ENCODE results near the gene PPFIA1.

Gene PPFIA1

GRCh38 chr11:70298243-70298915 lies 27.9 kb downstream of the PPFIA1 start:
- DNase-seq (ENCODE audit: low read depth) = peak; percentile 70

GRCh38 chr11:70299636-70300035 lies 29.1 kb downstream of the PPFIA1 start:
- DNase-seq (ENCODE audit: low read depth) = no peak

DNA sequence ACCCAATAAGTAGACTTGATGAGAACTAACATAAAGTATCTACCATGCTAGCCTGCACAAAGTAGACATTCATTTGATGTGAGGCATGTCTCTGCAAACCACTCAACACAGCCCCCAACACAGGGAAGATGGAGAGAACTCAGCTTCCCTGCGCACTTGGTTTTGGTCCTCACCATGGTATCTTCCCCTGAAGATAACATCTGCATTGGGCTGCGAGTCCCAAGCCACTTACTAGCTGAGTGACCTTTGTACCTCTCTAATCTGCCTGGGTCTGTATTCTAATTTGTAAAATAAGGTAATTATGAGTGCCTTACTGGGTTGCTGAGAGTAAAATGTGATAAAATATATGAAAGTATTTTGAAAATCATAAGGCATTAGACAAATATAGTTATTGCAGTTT lies 30.7 kb downstream of the PPFIA1 start:
- DNase-seq (ENCODE audit: low read depth) = no peak

- DNase-seq (ENCODE audit: low read depth) = no peak
These were observed 31.4 kb downstream of the PPFIA1 start for GRCh38 chr11:70301721-70302418.

GRCh38 chr11:70302419-70302752 lies 31.9 kb downstream of the PPFIA1 start:
- DNase-seq (ENCODE audit: low read depth) = no peak

DNA sequence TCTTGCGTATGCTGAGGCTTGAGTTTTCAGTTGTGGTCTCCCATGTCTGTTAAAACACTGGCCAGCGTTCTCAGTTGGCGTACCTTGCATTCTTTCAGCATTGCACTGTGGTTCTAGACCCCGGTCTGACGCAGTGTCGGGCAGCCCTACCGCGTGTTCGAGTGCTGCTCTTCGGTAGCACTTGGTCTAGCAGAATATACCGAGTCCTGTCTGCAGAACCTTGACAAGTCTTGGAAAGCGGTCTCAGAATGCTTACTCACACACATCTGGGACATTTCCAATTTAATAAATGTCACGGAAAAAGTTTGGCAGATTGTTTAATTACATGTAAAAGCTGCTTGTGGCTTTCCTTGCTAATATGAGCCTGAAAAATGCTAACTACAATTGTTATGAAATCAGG lies 32.6 kb downstream of the PPFIA1 start:
- no peak for DNase-seq (ENCODE audit: low read depth)

- no peak for DNase-seq (ENCODE audit: low read depth)
These were observed 33.7 kb downstream of the PPFIA1 start for GRCh38 chr11:70304208-70304603.

DNA sequence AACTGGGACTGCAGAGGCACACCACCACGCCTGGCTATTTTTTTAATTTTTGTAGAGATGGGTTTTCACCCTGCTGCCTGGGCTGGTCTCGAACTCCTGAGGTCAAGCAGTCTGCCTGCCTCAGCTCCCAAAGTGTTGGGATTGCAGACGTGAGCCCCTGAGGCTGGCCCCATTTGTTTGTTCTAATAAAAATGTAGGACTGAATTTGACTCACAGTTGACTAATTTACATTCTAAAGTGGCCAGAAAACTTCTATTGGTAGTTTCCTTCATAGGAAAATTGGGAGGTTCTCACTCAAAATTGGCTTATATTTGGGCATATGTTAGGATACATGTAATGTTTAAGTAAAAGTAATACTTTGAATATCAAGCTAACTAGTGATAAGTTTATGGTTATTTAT lies 35.0 kb downstream of the PPFIA1 start:
- no peak for DNase-seq (ENCODE audit: low read depth)

DNA sequence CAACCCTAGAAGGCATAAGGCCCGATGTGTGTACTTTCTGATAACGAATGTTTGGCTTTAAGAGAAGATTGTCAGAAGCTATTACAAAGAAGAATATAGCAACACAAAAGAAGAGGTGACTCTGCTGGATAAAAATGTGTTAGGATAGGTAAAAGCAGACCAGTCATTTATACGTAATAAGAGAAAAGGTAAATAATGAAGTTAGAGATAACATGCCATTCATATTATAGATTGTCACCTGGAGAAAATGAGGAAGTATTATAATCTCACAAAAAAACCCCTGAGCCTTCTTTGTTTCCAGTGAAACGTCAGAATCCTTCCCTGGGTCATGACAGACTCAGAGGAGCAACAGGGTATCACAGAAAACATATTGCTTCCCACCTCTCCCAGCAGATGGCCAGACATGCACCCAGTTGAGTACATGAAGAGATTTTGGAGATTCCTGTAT lies 36.1 kb downstream of the PPFIA1 start:
- DNase-seq (ENCODE audit: low read depth) = no peak

DNA sequence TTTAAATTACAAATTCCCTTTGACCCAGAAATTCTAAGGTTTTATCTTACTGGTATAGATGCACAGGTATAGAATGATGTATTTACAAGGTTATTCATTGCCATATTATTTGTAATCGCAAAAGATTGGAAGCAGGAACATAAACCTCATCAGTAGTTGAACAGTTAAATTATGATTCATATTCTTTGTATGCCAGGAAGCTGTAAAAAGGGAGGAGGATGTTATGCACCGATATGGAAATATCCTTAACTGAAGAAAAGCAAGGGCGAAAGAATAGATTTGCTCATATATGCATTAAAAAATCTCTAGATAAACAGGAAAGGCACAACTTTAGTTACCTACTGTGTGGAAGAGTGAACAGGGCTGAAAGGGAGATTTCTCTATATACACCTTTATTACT lies 36.7 kb downstream of the PPFIA1 start:
- peak; percentile 59 for DNase-seq (ENCODE audit: low read depth)

GRCh38 chr11:70311616-70312015 lies 41.1 kb downstream of the PPFIA1 start:
- DNase-seq (ENCODE audit: low read depth) = no peak

GRCh38 chr11:70312401-70313357 lies 42.2 kb downstream of the PPFIA1 start:
- DNase-seq (ENCODE audit: low read depth) = no peak

- DNase-seq (ENCODE audit: low read depth) = no peak
These were observed 43.5 kb downstream of the PPFIA1 start for GRCh38 chr11:70313945-70314344.

DNA sequence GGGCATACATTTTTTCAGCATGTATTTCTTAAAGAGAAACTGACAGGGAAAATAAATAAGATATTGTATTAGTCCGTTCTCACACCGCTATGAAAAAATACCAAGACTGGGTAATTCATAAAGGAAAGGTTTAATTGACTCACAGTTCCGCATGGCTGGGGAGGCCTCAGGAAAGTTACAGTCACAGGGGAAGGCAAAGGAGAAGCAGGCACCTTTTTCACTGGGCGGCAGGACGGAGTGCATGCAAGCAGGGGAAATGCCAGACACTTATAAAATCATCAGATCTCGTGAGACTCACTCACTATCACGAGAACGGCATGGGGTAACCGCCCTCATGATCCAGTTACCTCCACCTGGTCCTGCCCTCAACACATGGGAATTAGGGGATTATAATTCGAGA lies 44.2 kb downstream of the PPFIA1 start:
- no peak for DNase-seq (ENCODE audit: low read depth)

- DNase-seq (ENCODE audit: low read depth) = no peak
These were observed 45.2 kb downstream of the PPFIA1 start for GRCh38 chr11:70315716-70316115.

- no peak for DNase-seq (ENCODE audit: low read depth)
These were observed 47.3 kb downstream of the PPFIA1 start for GRCh38 chr11:70317581-70318305.

- DNase-seq (ENCODE audit: low read depth) = peak; percentile 58
These were observed 49.0 kb downstream of the PPFIA1 start for GRCh38 chr11:70319396-70320076.

DNA sequence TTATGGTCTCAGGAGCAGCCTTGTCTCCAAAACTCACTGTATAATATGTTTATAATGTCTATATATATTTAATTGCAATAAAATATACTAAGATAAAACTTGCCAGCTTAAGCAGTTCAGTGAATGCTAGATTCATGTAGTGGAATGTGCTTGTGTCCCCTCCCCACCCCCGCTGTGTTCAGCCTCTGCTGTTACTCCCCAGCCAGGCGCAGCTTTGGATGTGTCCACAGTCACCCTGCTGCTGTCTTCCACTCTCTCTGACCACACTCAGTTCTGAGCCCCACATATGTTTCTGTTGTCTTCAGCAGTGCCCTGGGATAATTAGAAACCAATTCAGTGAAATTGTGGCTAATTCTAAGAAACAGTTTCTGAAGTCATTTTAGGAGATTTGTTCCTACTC lies 52.2 kb downstream of the PPFIA1 start:
- DNase-seq (ENCODE audit: low read depth) = no peak

- peak; percentile 44 for DNase-seq (ENCODE audit: low read depth)
These were observed 53.3 kb downstream of the PPFIA1 start for GRCh38 chr11:70323806-70324205.

DNA sequence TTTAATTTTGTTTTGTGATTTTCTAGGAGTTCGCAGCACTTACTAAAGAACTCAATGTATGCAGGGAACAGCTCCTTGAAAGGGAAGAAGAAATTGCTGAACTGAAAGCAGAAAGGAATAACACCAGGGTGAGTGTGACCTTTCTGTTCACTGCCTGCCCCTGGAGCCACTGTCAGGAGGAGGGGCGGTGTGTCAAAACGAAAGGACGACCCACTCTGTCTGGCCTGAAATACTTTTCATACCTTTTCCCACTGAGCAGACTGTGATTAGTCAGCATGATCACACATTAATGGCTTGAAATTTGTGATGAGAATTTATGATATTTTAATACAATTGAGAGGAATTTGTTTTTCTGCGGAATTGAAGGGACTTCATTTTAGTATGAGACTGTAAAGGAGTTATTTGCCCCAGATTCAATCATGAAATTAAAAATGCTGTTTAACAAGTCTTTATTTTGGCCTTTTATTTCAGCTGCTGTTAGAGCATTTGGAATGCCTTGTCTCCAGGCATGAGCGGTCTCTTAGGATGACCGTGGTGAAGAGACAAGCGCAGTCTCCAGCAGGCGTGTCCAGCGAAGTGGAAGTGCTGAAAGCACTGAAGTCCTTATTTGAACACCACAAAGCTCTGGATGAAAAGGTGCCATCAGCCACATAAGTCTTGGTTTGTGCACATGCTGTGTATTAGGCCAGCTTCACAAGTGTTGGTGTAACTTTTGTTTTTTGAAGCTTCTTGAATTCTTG lies 54.1 kb downstream of the PPFIA1 start:
- DNase-seq (ENCODE audit: low read depth) = no peak

- DNase-seq (ENCODE audit: low read depth) = no peak
These were observed 55.3 kb downstream of the PPFIA1 start for GRCh38 chr11:70325824-70326223.

Measured in amniotic epithelial cell (primary cell).